Activated naive CD8-positive, alpha-beta T cell treated with anti-CD3 and anti-CD28 coated beads, Interleukin-2, amount 50 U/mL, for 24 hours (primary cell): ENCODE data around the gene NET1.
"Not testable (repeated sequence)": the region's sequence is repeated elsewhere in the genome, so short reads cannot be mapped to it uniquely, and the experiment has no call there.

Source experiments
- ATAC-seq: fragments of 150-1000 bp; cut with Tn5 transposase; one replicate; pipeline ENCODE4 v1.10.0; 2021
- DNase-seq: peaks from one replicate; pipeline ENCODE4 v3.0.0; 2021
- H3K27ac Mint-ChIP-seq: one replicate; pipeline ENCODE4 v1.8.0; 2021; ENCODE audit warnings: mild to moderate bottlenecking, mixed read lengths
- H3K27me3 Mint-ChIP-seq: one replicate; pipeline ENCODE4 v1.8.0; 2021; ENCODE audit warnings: mixed read lengths
- H3K36me3 Mint-ChIP-seq: one replicate; pipeline ENCODE4 v1.8.0; 2021; ENCODE audit warnings: low read depth, mixed read lengths
- H3K4me1 Mint-ChIP-seq: one replicate; pipeline ENCODE4 v1.8.0; 2021; ENCODE audit warnings: mixed read lengths
- H3K4me3 Mint-ChIP-seq: one replicate; pipeline ENCODE4 v1.8.0; 2021; ENCODE audit warnings: mild to moderate bottlenecking, moderate library complexity, mixed read lengths
- H3K9me3 Mint-ChIP-seq: one replicate; pipeline ENCODE4 v1.8.0; 2021; ENCODE audit warnings: mixed read lengths

NET1 gene

GRCh38 chr10:5475088-5475487, 62.7 kb downstream of the NET1 start:
- not testable (repeated sequence) for DNase-seq, H3K27ac Mint-ChIP-seq, H3K36me3 Mint-ChIP-seq, H3K4me3 Mint-ChIP-seq, H3K9me3 Mint-ChIP-seq, H3K27me3 Mint-ChIP-seq, H3K4me1 Mint-ChIP-seq, ATAC-seq

GRCh38 chr10:5475974-5476807, 63.8 kb downstream of the NET1 start:
- not testable (repeated sequence) for DNase-seq, ATAC-seq, H3K4me3 Mint-ChIP-seq, H3K27me3 Mint-ChIP-seq, H3K36me3 Mint-ChIP-seq, H3K9me3 Mint-ChIP-seq, H3K27ac Mint-ChIP-seq
- peaks cover 11% of the 10 kb centered on the region for H3K4me1 Mint-ChIP-seq

GRCh38 chr10:5476918-5477525, 64.7 kb downstream of the NET1 start:
- H3K4me3 Mint-ChIP-seq = no peak overlapping the region
- H3K9me3 Mint-ChIP-seq = no peaks in the 10 kb centered on the region
- no peak overlapping the region for H3K27ac Mint-ChIP-seq
- ATAC-seq = no peak
- peaks cover 11% of the 10 kb centered on the region for H3K4me1 Mint-ChIP-seq
- no peaks in the 10 kb centered on the region for H3K27me3 Mint-ChIP-seq
- DNase-seq = no peak
- no peaks in the 10 kb centered on the region for H3K36me3 Mint-ChIP-seq

- Mint-ChIP-seq H3K27ac (no peak overlapping the region), H3K27me3 (no peaks in the 10 kb centered on the region), H3K36me3 (no peaks in the 10 kb centered on the region), H3K9me3 (no peaks in the 10 kb centered on the region), H3K4me3 (no peak overlapping the region), H3K4me1 (peaks cover 11% of the 10 kb centered on the region)
- DNase-seq (no peak), ATAC-seq (no peak)
Observed at GRCh38 chr10:5477948-5478693, 65.8 kb downstream of the NET1 start.

GRCh38 chr10:5478694-5479305, 66.4 kb downstream of the NET1 start:
- H3K36me3 Mint-ChIP-seq = no peaks in the 10 kb centered on the region

GRCh38 chr10:5479481-5480161, 67.3 kb downstream of the NET1 start:
- H3K36me3 Mint-ChIP-seq = no peaks in the 10 kb centered on the region
- DNase-seq (no peak), ATAC-seq (peak; percentile 55)
- H3K4me3 Mint-ChIP-seq = peak overlapping the region; percentile 18
- H3K9me3 Mint-ChIP-seq = no peaks in the 10 kb centered on the region
- no peak overlapping the region for H3K27ac Mint-ChIP-seq
- H3K27me3 Mint-ChIP-seq = no peaks in the 10 kb centered on the region
- peaks cover 11% of the 10 kb centered on the region for H3K4me1 Mint-ChIP-seq

More at GRCh38 chr10:5478694-5479305, 66.4 kb downstream of the NET1 start:
- DNase-seq (no peak), ATAC-seq (no peak)
- Mint-ChIP-seq H3K4me3 (no peak overlapping the region), H3K9me3 (no peaks in the 10 kb centered on the region), H3K27ac (no peak overlapping the region), H3K27me3 (no peaks in the 10 kb centered on the region), H3K4me1 (peaks cover 11% of the 10 kb centered on the region)

GRCh38 chr10:5480162-5480941, 68.0 kb downstream of the NET1 start:
- Mint-ChIP-seq H3K36me3 (no peaks in the 10 kb centered on the region), H3K4me1 (peaks cover 11% of the 10 kb centered on the region), H3K9me3 (no peaks in the 10 kb centered on the region), H3K27ac (no peak overlapping the region), H3K4me3 (peak overlapping the region; percentile 18), H3K27me3 (no peaks in the 10 kb centered on the region)
- ATAC-seq = no peak
- no peak for DNase-seq

- Mint-ChIP-seq H3K4me1 (peaks cover 11% of the 10 kb centered on the region), H3K36me3 (no peaks in the 10 kb centered on the region), H3K27ac (no peak overlapping the region), H3K27me3 (no peaks in the 10 kb centered on the region), H3K4me3 (no peak overlapping the region), H3K9me3 (no peaks in the 10 kb centered on the region)
- DNase-seq (no peak), ATAC-seq (no peak)
Observed at GRCh38 chr10:5481121-5481520, 68.8 kb downstream of the NET1 start.

- Mint-ChIP-seq H3K9me3 (no peaks in the 10 kb centered on the region), H3K27ac (no peak overlapping the region), H3K4me1 (peaks cover 11% of the 10 kb centered on the region), H3K27me3 (no peaks in the 10 kb centered on the region), H3K4me3 (no peak overlapping the region), H3K36me3 (no peaks in the 10 kb centered on the region)
- no peak for ATAC-seq
- DNase-seq = no peak
Observed at GRCh38 chr10:5482016-5482415, 69.7 kb downstream of the NET1 start.

GRCh38 chr10:5484205-5484604, 71.8 kb downstream of the NET1 start:
- Mint-ChIP-seq H3K27ac (no peak overlapping the region), H3K4me1 (peaks cover 8% of the 10 kb centered on the region), H3K36me3 (no peaks in the 10 kb centered on the region), H3K4me3 (no peak overlapping the region), H3K27me3 (no peaks in the 10 kb centered on the region), H3K9me3 (no peaks in the 10 kb centered on the region)
- DNase-seq (no peak), ATAC-seq (no peak)

GRCh38 chr10:5485290-5485689, 72.9 kb downstream of the NET1 start:
- Mint-ChIP-seq H3K27ac (no peak overlapping the region), H3K27me3 (no peaks in the 10 kb centered on the region)

GRCh38 chr10:5485948-5486852, 73.8 kb downstream of the NET1 start:
- Mint-ChIP-seq H3K36me3 (no peaks in the 10 kb centered on the region), H3K4me1 (peaks cover 2% of the 10 kb centered on the region), H3K27ac (no peak overlapping the region), H3K27me3 (no peaks in the 10 kb centered on the region), H3K4me3 (no peak overlapping the region), H3K9me3 (no peaks in the 10 kb centered on the region)
- ATAC-seq = no peak
- DNase-seq = no peak

More at GRCh38 chr10:5485290-5485689, 72.9 kb downstream of the NET1 start:
- Mint-ChIP-seq H3K4me3 (no peak overlapping the region), H3K36me3 (no peaks in the 10 kb centered on the region), H3K9me3 (no peaks in the 10 kb centered on the region), H3K4me1 (peaks cover 3% of the 10 kb centered on the region)
- ATAC-seq (no peak), DNase-seq (no peak)

GRCh38 chr10:5486853-5487235, 74.5 kb downstream of the NET1 start:
- Mint-ChIP-seq H3K4me1 (peaks cover 2% of the 10 kb centered on the region), H3K36me3 (no peaks in the 10 kb centered on the region), H3K27ac (no peak overlapping the region), H3K4me3 (no peak overlapping the region), H3K27me3 (no peaks in the 10 kb centered on the region), H3K9me3 (peaks cover under 1% of the 10 kb centered on the region)
- ATAC-seq (no peak), DNase-seq (no peak)
